ENCODE measurements around the gene SPTLC2.
A peak's percentile ranks its signal among the peaks of the same experiment; 100 is the strongest.

The SPTLC2 gene

DNA sequence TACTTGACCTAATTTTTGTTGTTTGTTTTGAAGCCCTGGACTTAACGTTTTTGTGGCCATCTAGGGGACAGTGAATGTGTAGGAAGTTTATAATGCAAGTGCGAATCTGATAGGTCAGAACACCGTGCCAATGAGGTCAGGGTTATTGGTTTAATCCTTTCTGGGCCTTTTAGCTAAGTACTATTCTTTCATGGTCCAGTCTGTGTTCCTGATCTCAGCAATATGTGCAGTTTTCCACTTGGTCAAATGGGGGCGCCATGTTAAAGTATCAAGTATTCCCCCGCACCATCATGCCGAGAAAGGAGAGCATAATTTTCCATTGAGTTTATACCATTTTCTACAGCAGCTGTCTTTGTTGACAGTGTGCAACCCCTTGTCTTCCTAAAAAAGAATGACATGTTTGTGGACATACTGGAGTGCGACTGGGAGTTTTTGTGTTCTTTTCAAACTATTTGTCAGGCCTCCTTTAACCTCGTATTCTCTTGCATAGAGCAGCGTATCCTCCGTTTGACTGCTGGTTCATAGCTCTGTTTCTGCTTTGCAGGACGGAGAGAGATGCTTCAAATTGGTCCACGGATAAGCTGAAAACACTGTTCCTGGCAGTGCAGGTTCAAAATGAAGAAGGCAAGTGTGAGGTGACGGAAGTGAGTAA lies 157.2 kb downstream of the SPTLC2 start:
- no peaks in the 10 kb centered on the region for H3K9me3 ChIP-seq
- H3K36me3 ChIP-seq, result peaks cover 49% of the 10 kb centered on the region
- H3K9ac ChIP-seq, result peak overlapping the region; percentile 94
- H3K4me2 ChIP-seq, result peak overlapping the region; percentile 84
- H3K27ac ChIP-seq, result peak overlapping the region; percentile 96
- H3K4me3 ChIP-seq, result peak overlapping the region; percentile 92
- H3K27me3 ChIP-seq, result no peaks in the 10 kb centered on the region
- TF ChIP-seq Cebpa-rat (IDR thresholded peaks at IDR 0.05), result no peak
- H4K20me1 ChIP-seq, result peaks cover 61% of the 10 kb centered on the region
- H3K4me1 ChIP-seq, result peaks cover 33% of the 10 kb centered on the region

DNA sequence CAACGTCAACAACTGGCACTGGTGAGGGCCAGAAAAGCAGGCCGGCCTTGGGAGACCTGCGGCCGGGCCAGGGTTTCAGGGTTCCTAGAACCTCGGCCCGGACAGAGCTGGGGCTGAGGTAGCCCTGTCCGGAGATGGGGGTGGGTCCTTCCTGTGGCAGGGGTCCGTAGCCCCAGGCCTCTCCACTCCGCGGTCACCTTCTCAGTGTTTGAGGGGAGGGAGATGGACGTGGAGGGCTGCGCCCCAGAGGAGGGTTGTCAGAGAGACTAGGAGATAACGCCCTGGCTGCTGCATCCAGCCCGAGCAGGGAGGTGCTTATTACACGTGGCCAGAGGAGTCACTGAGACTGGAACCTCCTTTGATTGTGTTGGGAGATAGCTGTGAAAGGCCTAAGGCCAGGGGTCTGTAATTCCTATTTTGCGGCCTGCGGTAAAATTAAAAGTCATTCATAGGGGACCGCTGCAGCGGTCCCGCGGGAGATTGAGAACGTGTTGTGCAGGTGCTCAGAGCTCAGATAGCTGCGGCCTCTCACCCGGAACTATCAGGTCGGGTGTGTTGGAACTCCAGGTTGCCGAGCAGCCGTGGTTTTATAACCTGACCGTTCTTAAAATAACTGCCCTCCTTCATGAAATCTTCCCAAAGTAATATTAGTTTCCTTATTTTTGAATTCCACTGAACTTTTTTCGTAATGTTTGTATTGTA lies 158.0 kb downstream of the SPTLC2 start:
- H3K36me3 ChIP-seq, result peaks cover 42% of the 10 kb centered on the region
- peaks cover 53% of the 10 kb centered on the region for H4K20me1 ChIP-seq
- TF ChIP-seq Cebpa-rat (IDR thresholded peaks at IDR 0.05), result no peak
- no peaks in the 10 kb centered on the region for H3K27me3 ChIP-seq
- H3K27ac ChIP-seq, result peak overlapping the region; percentile 96
- no peaks in the 10 kb centered on the region for H3K9me3 ChIP-seq
- H3K4me2 ChIP-seq, result peak overlapping the region; percentile 84
- H3K4me1 ChIP-seq, result peaks cover 33% of the 10 kb centered on the region
- peak overlapping the region; percentile 94 for H3K9ac ChIP-seq
- H3K4me3 ChIP-seq, result peak overlapping the region; percentile 92

DNA sequence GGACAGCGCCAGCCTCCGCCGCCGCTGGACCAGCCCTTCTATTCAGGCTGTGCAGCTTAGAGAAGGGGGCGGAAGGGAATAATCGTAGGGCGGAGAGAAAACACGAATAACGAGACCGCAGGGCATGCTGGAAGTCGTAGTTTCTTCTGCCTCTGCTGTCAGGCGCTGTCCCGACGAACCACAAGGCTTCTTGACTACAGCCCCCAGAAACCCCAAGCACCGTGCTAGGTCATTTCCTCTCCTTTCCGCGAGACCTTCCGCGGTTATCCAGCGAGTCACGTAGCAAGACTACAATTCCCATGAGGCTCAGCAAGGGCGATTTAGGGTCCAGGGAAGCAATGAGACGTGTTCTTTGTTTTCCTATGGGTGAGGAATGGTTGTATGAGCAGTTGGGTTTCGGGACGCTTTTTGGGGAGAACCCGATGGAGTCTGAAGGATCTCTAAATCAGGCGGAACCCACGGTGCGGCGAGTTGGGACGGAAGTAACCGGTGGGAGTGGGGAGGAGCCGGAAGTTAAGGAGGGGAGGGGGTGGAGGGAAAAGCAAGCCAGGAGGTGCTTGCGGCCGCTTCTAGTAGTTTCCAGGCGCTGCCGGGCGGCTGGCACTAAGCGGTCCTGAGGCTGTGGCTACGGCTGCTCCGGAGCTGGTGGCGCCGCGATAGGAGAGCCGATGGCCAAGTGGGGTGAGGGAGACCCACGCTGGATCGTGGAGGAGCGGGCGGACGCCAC lies 158.8 kb downstream of the SPTLC2 start, which contains the start of the genes AHSA1 and VIPAS39:
Gene AHSA1 (plus strand): TSS at position 572 of the 727 bp plus-strand sequence. CDS start 97 bp downstream, at position 669.
Gene VIPAS39 (minus strand): TSS at position 80 of the 727 bp plus-strand sequence. CDS start 3,499 bp downstream, outside the sequence.
- no peak for TF ChIP-seq Cebpa-rat (IDR thresholded peaks at IDR 0.05)
- Histone ChIP-seq H3K4me3 (peak within 1 kb of the TSS; percentile 92), H3K36me3 (peaks cover 42% of the 10 kb centered on the region), H4K20me1 (peaks cover 46% of the 10 kb centered on the region), H3K27me3 (no peaks in the 10 kb centered on the region), H3K4me1 (peaks cover 33% of the 10 kb centered on the region), H3K9me3 (no peaks in the 10 kb centered on the region), H3K9ac (peak within 1 kb of the TSS; percentile 94), H3K4me2 (peak within 1 kb of the TSS; percentile 84), H3K27ac (peak within 1 kb of the TSS; percentile 96)

DNA sequence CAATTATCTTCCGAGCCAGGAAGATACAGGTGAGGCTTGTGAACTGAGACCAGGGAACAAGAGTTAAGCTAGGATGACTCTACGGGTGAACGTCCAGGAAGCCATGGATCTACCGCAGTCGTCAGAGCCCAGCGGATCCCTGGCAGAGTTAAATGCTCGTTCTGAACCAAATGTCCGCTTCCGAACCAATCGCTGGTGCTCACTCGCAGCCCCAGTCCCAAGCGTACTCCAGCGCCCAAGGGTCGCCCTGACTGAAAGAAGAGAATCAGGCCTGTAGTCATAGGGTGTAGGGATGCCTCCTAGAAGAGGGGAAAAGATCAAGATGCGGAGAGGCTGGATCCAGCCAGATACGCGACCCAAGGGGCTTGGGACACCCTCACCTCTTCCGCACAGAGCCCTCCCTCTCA lies 159.3 kb downstream of the SPTLC2 start:
- no peak for TF ChIP-seq Cebpa-rat (IDR thresholded peaks at IDR 0.05)
- Histone ChIP-seq H3K4me1 (peaks cover 33% of the 10 kb centered on the region), H3K9me3 (no peaks in the 10 kb centered on the region), H3K9ac (peak overlapping the region; percentile 94), H3K4me2 (peak overlapping the region; percentile 83), H3K27me3 (no peaks in the 10 kb centered on the region), H3K27ac (peak overlapping the region; percentile 96), H3K36me3 (peaks cover 42% of the 10 kb centered on the region), H3K4me3 (peak overlapping the region; percentile 92), H4K20me1 (peaks cover 41% of the 10 kb centered on the region)

All from BLaER1 (cell line).